HG03108 (cell line): ENCODE measurements around the gene KRT83.

ENCODE experiments used
- ATAC-seq: cut with Tn5 transposase; IDR thresholded peaks from one replicate; pipeline ENCODE4 v1.9.1; 2021; ENCODE audit warnings: moderate library complexity; ENCODE audit not compliant: unreplicated experiment

Gene KRT83

GRCh38 chr12:52268212-52268611, 53.0 kb downstream of the KRT83 start:
- ATAC-seq, result no peak

DNA sequence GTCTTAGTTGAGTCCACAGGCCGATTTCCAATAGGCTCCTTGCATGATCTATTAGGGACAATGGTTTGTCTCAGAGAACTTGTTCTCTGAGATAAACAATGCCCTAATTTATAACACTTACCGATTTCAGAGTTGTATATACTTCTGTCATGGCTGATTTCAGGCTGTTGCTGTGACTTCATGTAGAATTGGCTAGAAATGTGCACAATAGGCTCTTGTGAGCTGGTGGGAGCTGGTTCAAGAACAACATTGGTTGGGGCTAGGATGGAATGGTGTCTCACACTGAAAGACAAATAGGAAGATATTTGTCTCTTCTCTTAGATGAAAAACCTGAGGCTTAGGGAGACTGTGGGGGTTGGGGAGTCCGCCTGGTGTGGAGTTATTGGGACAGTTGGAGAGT, 53.5 kb downstream of the KRT83 start:
- ATAC-seq, result no peak

DNA sequence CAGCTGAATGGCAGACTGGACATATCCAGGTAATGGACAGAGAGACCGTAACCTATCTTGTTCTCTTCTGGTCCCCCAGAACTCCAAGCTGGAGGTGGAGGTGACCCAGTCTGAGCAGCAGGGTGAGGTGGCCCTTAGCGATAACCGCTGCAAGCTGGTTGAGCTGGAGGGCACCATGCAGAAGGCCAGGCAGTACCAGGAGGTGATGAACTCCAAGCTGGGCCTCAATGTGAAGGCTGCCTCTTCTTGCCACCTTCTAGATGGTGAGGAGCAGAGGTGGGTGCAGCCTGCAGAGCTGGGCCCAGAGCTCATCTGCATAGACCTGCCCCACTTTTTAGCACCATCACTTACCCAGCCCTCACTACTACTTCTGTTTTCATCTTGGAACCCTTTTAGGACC, 53.9 kb downstream of the KRT83 start:
- no peak for ATAC-seq

DNA sequence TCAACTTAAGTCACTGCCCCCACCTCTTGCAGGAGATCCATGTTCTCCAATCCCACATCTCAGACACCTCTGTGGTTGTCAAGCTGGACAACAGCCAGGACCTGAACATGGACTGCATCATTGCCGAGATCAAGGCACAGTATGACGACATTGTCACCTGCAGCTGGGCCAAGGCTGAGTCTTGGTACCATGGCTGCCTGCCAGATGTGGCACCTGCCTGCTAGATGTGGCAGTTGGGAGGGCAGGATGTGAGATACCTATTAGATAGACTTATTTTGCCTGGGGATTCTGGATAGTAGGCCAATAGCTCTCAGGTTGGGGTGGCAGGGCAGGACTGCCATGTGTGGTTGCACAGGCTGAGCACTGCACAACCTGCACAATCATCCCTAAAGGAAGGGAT, 54.7 kb downstream of the KRT83 start:
- ATAC-seq, result no peak

GRCh38 chr12:52264435-52264825, 56.8 kb downstream of the KRT83 start:
- no peak for ATAC-seq
